ENCODE data around the gene NPEPPS. TPM values are rescaled to one million over a fixed set of nuclear protein-coding genes. Genes with fewer than 3 reads are reported as not detected.

Gene NPEPPS
- total and polyA plus RNA-seq, 2 of the 13 experiments (the other 11 are each of a cell fraction or from before 2014, with no cell fraction given) = 53.5 to 127 TPM

DNA sequence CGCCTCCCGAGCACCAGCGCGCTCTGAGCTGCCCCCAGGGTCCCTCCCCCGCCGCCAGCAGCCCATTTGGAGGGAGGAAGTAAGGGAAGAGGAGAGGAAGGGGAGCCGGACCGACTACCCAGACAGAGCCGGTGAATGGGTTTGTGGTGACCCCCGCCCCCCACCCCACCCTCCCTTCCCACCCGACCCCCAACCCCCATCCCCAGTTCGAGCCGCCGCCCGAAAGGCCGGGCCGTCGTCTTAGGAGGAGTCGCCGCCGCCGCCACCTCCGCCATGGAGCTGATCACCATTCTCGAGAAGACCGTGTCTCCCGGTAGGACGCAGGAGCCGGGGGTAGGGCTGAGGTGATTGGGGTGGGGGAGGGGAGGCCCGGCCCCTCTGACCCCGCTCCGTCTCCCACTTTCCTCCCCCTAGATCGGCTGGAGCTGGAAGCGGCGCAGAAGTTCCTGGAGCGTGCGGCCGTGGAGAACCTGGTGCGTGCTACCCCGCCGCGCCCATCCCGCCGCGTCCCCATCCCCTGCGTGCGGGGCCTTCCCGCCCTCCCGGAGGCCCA, 119.1 kb downstream of the NPEPPS start (continued):
- TF ChIP-seq ZNF142 (CRISPR knock-in tag; IDR thresholded peaks at IDR 0.05) (no peak; the same call in 1 of the 2 replicates), ZBTB7A (CRISPR knock-in tag; IDR thresholded peaks at IDR 0.05) (0 out of 2 replicates have a peak, but pooled peaks have one; percentile 50), LBX2 (CRISPR knock-in tag; IDR thresholded peaks at IDR 0.05; ENCODE audit: borderline replicate concordance) (0 out of 2 replicates have a peak, but pooled peaks have one; percentile 11), ZSCAN22 (CRISPR knock-in tag; IDR thresholded peaks at IDR 0.05) (peak; percentile 9; the same call in 1 of the 2 replicates), ZNF44 (CRISPR knock-in tag; IDR thresholded peaks at IDR 0.05) (no peak), ZNF503 (CRISPR knock-in tag; IDR thresholded peaks at IDR 0.05) (no peak), MYC (CRISPR knock-in tag; IDR thresholded peaks at IDR 0.05; ENCODE audit: borderline replicate concordance) (no peak), ZNF138 (CRISPR knock-in tag; IDR thresholded peaks at IDR 0.05; ENCODE audit: low read depth) (peak; percentile 39), ZNF468 (CRISPR knock-in tag; IDR thresholded peaks at IDR 0.05) (no peak), MIXL1 (CRISPR knock-in tag; IDR thresholded peaks at IDR 0.05) (no peak), ZFP41 (CRISPR knock-in tag; IDR thresholded peaks at IDR 0.05; ENCODE audit: borderline replicate concordance) (0 out of 2 replicates have a peak, but pooled peaks have one; percentile 9), ZNF883 (CRISPR knock-in tag; IDR thresholded peaks at IDR 0.05; ENCODE audit: not compliant biosample characterization) (peak; percentile 13), ZFX (CRISPR knock-in tag; IDR thresholded peaks at IDR 0.05; ENCODE audit: low read depth) (peak; percentile 77), IKZF4 (CRISPR knock-in tag; IDR thresholded peaks at IDR 0.05; ENCODE audit: borderline replicate concordance, low read depth, not compliant biosample characterization) (peak; percentile 5), ZKSCAN5 (CRISPR knock-in tag; IDR thresholded peaks at IDR 0.05) (no peak), ZFYVE20 (CRISPR knock-in tag; IDR thresholded peaks at IDR 0.05; ENCODE audit: borderline replicate concordance, low read depth) (peak; percentile 50; the same call in 1 of the 2 replicates), NFRKB (IDR thresholded peaks at IDR 0.05) (no peak), REXO4 (CRISPR knock-in tag; IDR thresholded peaks at IDR 0.05; ENCODE audit: borderline replicate concordance) (no peak; the same call in 1 of the 2 replicates), CHCHD3 (CRISPR knock-in tag; IDR thresholded peaks at IDR 0.05) (0 out of 2 replicates have a peak, but pooled peaks have one; percentile 50), KDM1A (CRISPR knock-in tag; IDR thresholded peaks at IDR 0.05) (0 out of 2 replicates have a peak, but pooled peaks have one; percentile 14), MTA1 (CRISPR knock-in tag; IDR thresholded peaks at IDR 0.05; ENCODE audit: borderline replicate concordance) (no peak), ZNF335 (CRISPR knock-in tag; IDR thresholded peaks at IDR 0.05) (no peak)
